ENCODE results near the gene GPR61. TPM values are rescaled to one million over a fixed set of nuclear protein-coding genes. Genes with fewer than 3 reads are reported as not detected.

GPR61 gene
- total RNA-seq, 3 donors from 2014 or later, result not detected

Other genes starting within 250 kb of the GPR61 start
- gene MYBPHL, start 232.9 kb upstream of the GPR61 start, total RNA-seq, result not detected
- gene SORT1, start 142.0 kb upstream of the GPR61 start, total RNA-seq, result 1 to 10 TPM; 1.1 to 1.6 (median 1.2) TPM
- 100 to 1,000 TPM; 298 to 351 (median 300) TPM for gene PSMA5, start 113.4 kb upstream of the GPR61 start, total RNA-seq
- gene SYPL2, start 73.3 kb upstream of the GPR61 start, total RNA-seq, result under 1 TPM in 2 of 3 donors, not detected in 1; 0.13 to 0.37 TPM
- 10 to 100 TPM; 19.5 to 23.8 (median 23.6) TPM for gene ATXN7L2, start 56.0 kb upstream of the GPR61 start, total RNA-seq
- 10 to 100 TPM in 2 of 3 donors, 1 to 10 TPM in 1; 9.0 to 11.1 (median 10.6) TPM for gene CYB561D1, start 45.8 kb upstream of the GPR61 start, total RNA-seq
- 1 to 10 TPM; 2.9 to 4.5 (median 4.0) TPM for gene AMIGO1, start 30.1 kb upstream of the GPR61 start, total RNA-seq
- gene GNAI3, start 8.7 kb downstream of the GPR61 start, total RNA-seq, result 1 to 10 TPM; 8.6 to 8.9 (median 8.6) TPM
- 1 to 10 TPM in 1 of 3 donors, under 1 TPM in 2; 0.19 to 1.1 (median 0.24) TPM for gene GNAT2, start 79.7 kb downstream of the GPR61 start, total RNA-seq
- gene AMPD2, start 80.0 kb downstream of the GPR61 start, total RNA-seq, result 100 to 1,000 TPM; 150 to 165 (median 151) TPM
- 1 to 10 TPM; 3.7 to 6.9 (median 4.1) TPM for gene GSTM4, start 116.2 kb downstream of the GPR61 start, total RNA-seq
- gene GSTM2, start 128.2 kb downstream of the GPR61 start, total RNA-seq, result 1 to 10 TPM; 4.0 to 5.3 (median 4.4) TPM
- 10 to 100 TPM in 2 of 3 donors, not detected in 1; 30.4 to 60.0 TPM for gene GSTM1, start 147.9 kb downstream of the GPR61 start, total RNA-seq
- gene GSTM5, start 172.4 kb downstream of the GPR61 start, total RNA-seq, result under 1 TPM in 1 of 3 donors, not detected in 2; 0.05 TPM
- 10 to 100 TPM; 11.5 to 21.6 (median 11.7) TPM for gene GSTM3, start 201.2 kb downstream of the GPR61 start, total RNA-seq
- gene EPS8L3, start 224.1 kb downstream of the GPR61 start, total RNA-seq, result not detected